ENCODE data around the gene CPE. TPM values are rescaled to one million over a fixed set of nuclear protein-coding genes. Genes with fewer than 3 reads are reported as not detected.

CPE gene
- total RNA-seq, 1 experiment from 2014 or later = 29.3 TPM

GRCh38 chr4:165537028-165537648 lies 158.3 kb downstream of the CPE start (continued):
- TF ChIP-seq REST (IDR thresholded peaks at IDR 0.05; ENCODE audit: low read depth) (no peak), ZFX (IDR thresholded peaks at IDR 0.05) (no peak)

GRCh38 chr4:165539801-165540200 lies 161.0 kb downstream of the CPE start:
- CTCF ChIA-PET = interaction anchor here (2.7 kb wide), 1 partner anchor 552 kb away, joined by 5 read pairs; no protein-coding TSS in a partner anchor
- H3K9me2 ChIP-seq (ENCODE audit: insufficient read depth) = no peaks in the 10 kb centered on the region
- H3K9ac ChIP-seq (ENCODE audit: low read length) = no peak overlapping the region
- no peaks in the 10 kb centered on the region for H3K4me1 ChIP-seq (ENCODE audit: control insufficient read depth in 1 of 2, insufficient read depth in 2 of 2, low read length in 2 of 2)
- H4K20me1 ChIP-seq (ENCODE audit: insufficient read depth) = no peaks in the 10 kb centered on the region
- DNase-seq (ENCODE audit: low read depth, low spot score) (no peak), ATAC-seq (no peak)
- intact Hi-C loops (cut with micrococcal nuclease) = loop anchor here (5.0 kb wide), 3 partner anchors 242 to 622 kb away; no protein-coding TSS in a partner anchor
- H3K27me3 ChIP-seq (ENCODE audit: insufficient read depth, low read length) = no peaks in the 10 kb centered on the region
- no peaks in the 10 kb centered on the region for H3K79me2 ChIP-seq (ENCODE audit: insufficient read depth, low read length)
- RAD21 ChIA-PET (ENCODE audit: low non-redundant PET in 1 of 2, low total read pairs in 2 of 2, uncharacterized antibody in 2 of 2, unreplicated experiment in 2 of 2) = no interaction called here
- no peak overlapping the region for H3K4me3 ChIP-seq (replicated peaks in 1 of 2; ENCODE audit: low read depth in 1 of 2, low read length in 2 of 2)
- POLR2A ChIA-PET = no interaction called here
- no peak overlapping the region for H2AFZ ChIP-seq (ENCODE audit: low read depth, low read length, poor library complexity, severe bottlenecking)
- TF ChIP-seq ZBTB33 (IDR thresholded peaks at IDR 0.05; ENCODE audit: extremely low read depth, insufficient replicate concordance, low read length) (no peak), SP1 (IDR thresholded peaks at IDR 0.05; ENCODE audit: low read depth) (no peak), ZNF274 (IDR thresholded peaks at IDR 0.05; ENCODE audit: low read depth, low read length) (no peak), EZH2phosphoT487 (IDR thresholded peaks at IDR 0.05; ENCODE audit: borderline replicate concordance) (no peak), EZH2 (IDR thresholded peaks at IDR 0.05) (no peak), TCF7L2 (IDR thresholded peaks at IDR 0.05; ENCODE audit: borderline replicate concordance, extremely low read depth, insufficient read depth, insufficient read length) (no peak), POLR2A (IDR thresholded peaks at IDR 0.05; ENCODE audit: borderline replicate concordance, extremely low read depth, insufficient read depth, insufficient read length) (no peak), POLR2AphosphoS5 (IDR thresholded peaks at IDR 0.05; ENCODE audit: low read depth, low read length) (no peak), CBX3 (IDR thresholded peaks at IDR 0.05; ENCODE audit: low read depth) (no peak), RAD21 (IDR thresholded peaks at IDR 0.05; ENCODE audit: low read depth) (no peak), YY1 (IDR thresholded peaks at IDR 0.05; ENCODE audit: extremely low read depth, insufficient replicate concordance, low read depth, low read length) (no peak), SIN3A (IDR thresholded peaks at IDR 0.05; ENCODE audit: low read depth) (no peak), JUND (IDR thresholded peaks at IDR 0.05) (no peak)
- H3K9me3 ChIP-seq (ENCODE audit: control insufficient read depth in 1 of 2, insufficient read depth in 1 of 2, low read depth in 1 of 2, low read length in 2 of 2) = no peaks in the 10 kb centered on the region
- H3K27ac ChIP-seq (ENCODE audit: low read depth, low read length) = no peak overlapping the region
- H3K36me3 ChIP-seq (ENCODE audit: control insufficient read depth in 1 of 2, insufficient read depth in 2 of 2, low read length in 2 of 2) = no peaks in the 10 kb centered on the region
- no peak overlapping the region for H3K4me2 ChIP-seq (ENCODE audit: low read length)
- BruUV-seq (replicated peaks) = no TSS peak

Data from HCT116 (cell line).